GM21381 (cell line): ENCODE data around the gene C16orf78.

Source experiments
- ATAC-seq: cut with Tn5 transposase; IDR thresholded peaks from one replicate; pipeline ENCODE4 v1.9.1; 2021; ENCODE audit warnings: mild to moderate bottlenecking, moderate library complexity; ENCODE audit not compliant: unreplicated experiment

Gene C16orf78

GRCh38 chr16:49373504-49373903 lies at the start of gene C16orf78:
Gene C16orf78 (plus strand): TSS chr16:49373804. CDS start chr16:49373940, 136 bp downstream.
- ATAC-seq: no peak

- ATAC-seq: no peak
These were observed 48.9 kb upstream of the C16orf78 start for GRCh38 chr16:49324703-49325102.

GRCh38 chr16:49327466-49327865 lies 46.1 kb upstream of the C16orf78 start:
- ATAC-seq: no peak

- no peak for ATAC-seq
These were observed 45.3 kb upstream of the C16orf78 start for GRCh38 chr16:49328325-49328724.

GRCh38 chr16:49330562-49331201 lies 42.9 kb upstream of the C16orf78 start:
- no peak for ATAC-seq

GRCh38 chr16:49332589-49333258 lies 40.9 kb upstream of the C16orf78 start:
- ATAC-seq: no peak

- ATAC-seq: no peak
These were observed 40.4 kb upstream of the C16orf78 start for GRCh38 chr16:49333259-49333597.

GRCh38 chr16:49335828-49336227 lies 37.8 kb upstream of the C16orf78 start:
- no peak for ATAC-seq

- ATAC-seq: no peak
These were observed 37.0 kb upstream of the C16orf78 start for GRCh38 chr16:49336581-49336980.

GRCh38 chr16:49337814-49338350 lies 35.7 kb upstream of the C16orf78 start:
- no peak for ATAC-seq

- ATAC-seq: no peak
These were observed 34.9 kb upstream of the C16orf78 start for GRCh38 chr16:49338611-49339265.

GRCh38 chr16:49340466-49340865 lies 33.1 kb upstream of the C16orf78 start:
- ATAC-seq: no peak

GRCh38 chr16:49341706-49342105 lies 31.9 kb upstream of the C16orf78 start:
- no peak for ATAC-seq

GRCh38 chr16:49342336-49343265 lies 31.0 kb upstream of the C16orf78 start:
- no peak for ATAC-seq

GRCh38 chr16:49343291-49343690 lies 30.3 kb upstream of the C16orf78 start:
- no peak for ATAC-seq

GRCh38 chr16:49344401-49344800 lies 29.2 kb upstream of the C16orf78 start:
- no peak for ATAC-seq

- ATAC-seq: no peak
These were observed 27.8 kb upstream of the C16orf78 start for GRCh38 chr16:49345829-49346228.

- ATAC-seq: no peak
These were observed 27.1 kb upstream of the C16orf78 start for GRCh38 chr16:49346459-49346858.

GRCh38 chr16:49347476-49347875 lies 26.1 kb upstream of the C16orf78 start:
- no peak for ATAC-seq

- ATAC-seq: no peak
These were observed 25.0 kb upstream of the C16orf78 start for GRCh38 chr16:49348408-49349176.
